ENCODE data around the gene MLPH. TPM values are rescaled to one million over a fixed set of nuclear protein-coding genes. Genes with fewer than 3 reads are reported as not detected.
A peak's percentile ranks its signal among the peaks of the same experiment; 100 is the strongest.

Gene MLPH
- total RNA-seq, 1 experiment from 2014 or later = 27.1 TPM

- H3K36me3 Mint-ChIP-seq (ENCODE audit: insufficient read depth, unreplicated experiment) = no peaks in the 10 kb centered on the region
- no TSS peak for BruUV-seq (replicated peaks)
- peaks cover 10% of the 10 kb centered on the region for H3K9me3 Mint-ChIP-seq (ENCODE audit: unreplicated experiment)
- no peaks in the 10 kb centered on the region for H3K27me3 Mint-ChIP-seq (ENCODE audit: insufficient read depth, unreplicated experiment)
- intact Hi-C loops (cut with micrococcal nuclease) = no loop called here
- ChIA-PET CTCF (interaction anchor here (0.7 kb wide), 1 partner anchor 811 kb away, joined by 3 read pairs; no protein-coding TSS in a partner anchor), POLR2A (no interaction called here)
- peaks cover 18% of the 10 kb centered on the region for H3K4me1 Mint-ChIP-seq (ENCODE audit: insufficient read depth, unreplicated experiment)
- H3K27ac Mint-ChIP-seq (ENCODE audit: low read depth, unreplicated experiment) = no peak overlapping the region
- H3K4me3 Mint-ChIP-seq (ENCODE audit: unreplicated experiment) = no peak overlapping the region
- no peak for DNase-seq (ENCODE audit: unreplicated experiment)
- TF ChIP-seq CTCF (IDR thresholded peaks at IDR 0.05; ENCODE audit: unreplicated experiment) = no peak
These were observed 34.2 kb upstream of the MLPH start for GRCh38 chr2:237452861-237453260.

GRCh38 chr2:237453671-237454070 is 33.4 kb upstream of the MLPH start:
- no peak for DNase-seq (ENCODE audit: unreplicated experiment)
- TF ChIP-seq CTCF (IDR thresholded peaks at IDR 0.05; ENCODE audit: unreplicated experiment) = no peak
- H3K27me3 Mint-ChIP-seq (ENCODE audit: insufficient read depth, unreplicated experiment) = no peaks in the 10 kb centered on the region
- no peaks in the 10 kb centered on the region for H3K36me3 Mint-ChIP-seq (ENCODE audit: insufficient read depth, unreplicated experiment)
- H3K4me3 Mint-ChIP-seq (ENCODE audit: unreplicated experiment) = no peak overlapping the region
- BruUV-seq (replicated peaks) = no TSS peak
- peaks cover 26% of the 10 kb centered on the region for H3K4me1 Mint-ChIP-seq (ENCODE audit: insufficient read depth, unreplicated experiment)
- ChIA-PET POLR2A (no interaction called here), CTCF (interaction anchor here (0.7 kb wide), 1 partner anchor 810 kb away, joined by 3 read pairs; no protein-coding TSS in a partner anchor)
- H3K9me3 Mint-ChIP-seq (ENCODE audit: unreplicated experiment) = peaks cover 15% of the 10 kb centered on the region
- intact Hi-C loops (cut with micrococcal nuclease) = no loop called here
- no peak overlapping the region for H3K27ac Mint-ChIP-seq (ENCODE audit: low read depth, unreplicated experiment)

GRCh38 chr2:237455764-237456163 is 31.3 kb upstream of the MLPH start:
- ChIA-PET CTCF (no interaction called here), POLR2A (interaction anchor here (1.6 kb wide), 1 partner anchor 10 kb away, joined by 5 read pairs; no protein-coding TSS in a partner anchor)
- TF ChIP-seq CTCF (IDR thresholded peaks at IDR 0.05; ENCODE audit: unreplicated experiment) = no peak
- DNase-seq (ENCODE audit: unreplicated experiment) = no peak
- H3K9me3 Mint-ChIP-seq (ENCODE audit: unreplicated experiment) = peaks cover 15% of the 10 kb centered on the region
- intact Hi-C loops (cut with micrococcal nuclease) = no loop called here
- H3K4me1 Mint-ChIP-seq (ENCODE audit: insufficient read depth, unreplicated experiment) = peaks cover 47% of the 10 kb centered on the region
- no TSS peak for BruUV-seq (replicated peaks)
- no peak overlapping the region for H3K27ac Mint-ChIP-seq (ENCODE audit: low read depth, unreplicated experiment)
- no peak overlapping the region for H3K4me3 Mint-ChIP-seq (ENCODE audit: unreplicated experiment)
- H3K36me3 Mint-ChIP-seq (ENCODE audit: insufficient read depth, unreplicated experiment) = peaks cover 4% of the 10 kb centered on the region
- no peaks in the 10 kb centered on the region for H3K27me3 Mint-ChIP-seq (ENCODE audit: insufficient read depth, unreplicated experiment)

GRCh38 chr2:237456200-237456843 is 30.7 kb upstream of the MLPH start:
- H3K36me3 Mint-ChIP-seq (ENCODE audit: insufficient read depth, unreplicated experiment) = peaks cover 4% of the 10 kb centered on the region
- H3K4me1 Mint-ChIP-seq (ENCODE audit: insufficient read depth, unreplicated experiment) = peaks cover 52% of the 10 kb centered on the region
- CTCF ChIA-PET = interaction anchor here (0.7 kb wide), 1 partner anchor 34 kb away, joined by 3 read pairs; no protein-coding TSS in a partner anchor
- no peak for TF ChIP-seq CTCF (IDR thresholded peaks at IDR 0.05; ENCODE audit: unreplicated experiment)
- H3K4me3 Mint-ChIP-seq (ENCODE audit: unreplicated experiment) = no peak overlapping the region
- peak; percentile 82 for DNase-seq (ENCODE audit: unreplicated experiment)
- H3K27ac Mint-ChIP-seq (ENCODE audit: low read depth, unreplicated experiment) = peak overlapping the region; percentile 31
- H3K27me3 Mint-ChIP-seq (ENCODE audit: insufficient read depth, unreplicated experiment) = no peaks in the 10 kb centered on the region
- BruUV-seq (replicated peaks) = no TSS peak
- POLR2A ChIA-PET = interaction anchor here (1.6 kb wide), 1 partner anchor 9 kb away, joined by 5 read pairs; no protein-coding TSS in a partner anchor
- intact Hi-C loops (cut with micrococcal nuclease) = no loop called here
- peaks cover 15% of the 10 kb centered on the region for H3K9me3 Mint-ChIP-seq (ENCODE audit: unreplicated experiment)
